HepG2 (cell line): ENCODE data around the gene PATZ1. TPM values are rescaled to one million over a fixed set of nuclear protein-coding genes. Genes with fewer than 3 reads are reported as not detected.

Source experiments
- GATA4 ChIP-seq: sonication (generic); IDR thresholded peaks from 2 replicates; pipeline ENCODE4 v1.6.1; 2016; ENCODE audit warnings: antibody characterized with exemption, low read depth, borderline replicate concordance
- GZF1 ChIP-seq: sonication (generic); formaldehyde crosslinking; IDR thresholded peaks from 2 replicates; pipeline ENCODE4 v1.5.1; 2020; ENCODE audit warnings: mild to moderate bottlenecking, missing genetic modification reagents
- SKI ChIP-seq: fragments of 450-650 bp; IDR thresholded peaks from one replicate; pipeline ENCODE4 v1.6.1; 2018; ENCODE audit warnings: mild to moderate bottlenecking; ENCODE audit not compliant: partially characterized antibody
- ZBTB7A ChIP-seq: sonication (generic); formaldehyde crosslinking; IDR thresholded peaks from 2 replicates; pipeline ENCODE4 v1.8.0; 2022; ENCODE audit warnings: mild to moderate bottlenecking, missing genetic modification reagents
- ZFX ChIP-seq: sonication (generic); formaldehyde crosslinking; IDR thresholded peaks from 2 replicates; pipeline ENCODE4 v1.4.0; 2020; ENCODE audit warnings: mild to moderate bottlenecking, low read depth, missing genetic modification reagents, moderate library complexity
- ZNF562 ChIP-seq: sonication (generic); formaldehyde crosslinking; IDR thresholded peaks from 2 replicates; pipeline ENCODE4 v1.8.0; 2022; ENCODE audit warnings: missing genetic modification reagents, borderline replicate concordance
- polyA plus RNA-seq, 8 experiments: library from polyadenylated mRNA; depleted of rRNA in 3 of 8; stranded (reverse) in 7 of 8; unstranded in 1 of 8; fragments of >200 nt; fragmentation: Illumina TruSeq in 4 of 8; extraction: Trizol in 4 of 8; gene quantifications; 2 replicates each; pipeline versions ENCODE4 v1.2.1 to v1.2.3, GENCODE V29; 2011 to 2016; ENCODE audit warnings: low read depth in 4 of 8, missing spikeins in 1 of 8, mixed read lengths in 1 of 8; ENCODE audit not compliant: insufficient read depth in 1 of 8
- total RNA-seq, 5 experiments: library from RNA; depleted of rRNA; stranded (reverse); fragments of >200 nt; fragmentation: Illumina TruSeq; extraction: Trizol; gene quantifications; 2 replicates each; pipeline ENCODE4 v1.2.3, GENCODE V29; 2016; ENCODE audit warnings: low read depth in 1 of 5
- TF ChIP-seq, protein P1 (sequence below): sonication (generic); formaldehyde crosslinking; IDR thresholded peaks from 2 replicates; pipeline ENCODE4 v1.8.0; 2022; ENCODE audit warnings: missing genetic modification reagents, mild to moderate bottlenecking, moderate library complexity, borderline replicate concordance
- TF ChIP-seq, protein P2 (sequence below): sonication (generic); formaldehyde crosslinking; conservative IDR thresholded peaks from 2 replicates; pipeline ENCODE4 v1.4.0; 2020; ENCODE audit warnings: mild to moderate bottlenecking, missing genetic modification reagents, moderate library complexity
- TF ChIP-seq, protein P3 (sequence below): sonication (generic); formaldehyde crosslinking; IDR thresholded peaks from 2 replicates; pipeline ENCODE4 v1.5.1; 2020; ENCODE audit warnings: mild to moderate bottlenecking, missing genetic modification reagents, moderate library complexity
- TF ChIP-seq, protein P4 (sequence below): sonication (generic); formaldehyde crosslinking; IDR thresholded peaks from 2 replicates; pipeline ENCODE4 v1.8.0; 2022; ENCODE audit warnings: low read depth, missing genetic modification reagents
- TF ChIP-seq, protein P5 (sequence below), 2 experiments: sonication (generic) in 1 of 2; formaldehyde crosslinking in 1 of 2; IDR thresholded peaks; 2 replicates each; pipeline versions ENCODE4 v1.6.1 to v1.9.0; 2014 to 2022; ENCODE audit warnings: antibody characterized with exemption in 1 of 2, borderline replicate concordance in 1 of 2, inconsistent platforms in 1 of 2, low read depth in 1 of 2, missing genetic modification reagents in 1 of 2

The PATZ1 gene
- total and polyA plus RNA-seq, 2 of the 13 experiments (the other 11 are each of a cell fraction or from before 2014, with no cell fraction given) = 24.9 to 30.5 TPM

DNA sequence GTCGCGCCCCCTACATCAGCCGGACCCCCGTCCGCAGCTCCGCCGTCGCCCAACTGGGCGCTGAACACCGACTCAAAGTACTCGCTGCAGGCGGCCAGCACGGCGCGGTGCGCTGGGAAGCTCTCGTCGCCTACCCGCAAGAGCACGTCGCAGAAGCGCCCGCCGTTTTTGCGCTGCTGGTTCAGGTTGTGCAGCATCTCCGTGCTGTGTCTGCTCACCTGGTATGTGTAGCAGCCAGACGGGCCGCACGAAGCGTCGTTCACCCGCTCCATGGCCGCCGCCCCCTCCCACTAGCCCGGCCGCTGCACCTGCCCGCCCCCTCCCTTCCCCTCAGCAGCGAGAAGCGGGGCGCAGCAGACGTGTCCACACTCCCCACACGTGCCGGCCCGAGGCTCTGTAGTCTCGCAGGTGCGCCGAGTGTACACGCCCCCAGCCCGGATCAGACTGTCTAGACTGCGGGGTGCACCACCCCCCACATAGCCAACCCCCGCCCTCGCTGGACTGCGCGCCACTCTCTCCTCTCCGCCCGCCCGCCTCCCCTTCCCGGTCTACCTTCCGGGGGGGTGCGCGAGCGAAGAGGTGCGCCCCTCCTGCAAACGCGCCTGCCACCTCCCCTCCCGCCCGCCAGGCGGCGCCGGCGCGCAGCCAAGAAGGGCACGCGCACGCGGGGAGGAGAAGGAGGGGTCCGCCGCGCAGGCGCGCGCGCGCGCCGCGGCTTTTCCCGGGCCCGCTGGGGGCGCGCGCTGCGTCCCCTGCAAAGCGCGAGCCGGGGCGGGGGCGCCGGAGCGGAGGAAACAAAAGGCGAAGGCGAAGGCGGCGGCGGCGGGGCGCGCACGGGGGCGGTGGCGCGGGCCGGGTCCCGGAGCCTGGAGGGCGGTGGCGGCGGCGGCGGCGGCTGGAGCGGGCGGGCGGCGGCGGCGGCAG, 553 bp downstream of the PATZ1 start (continued):
- TF ChIP-seq ZNF562 (CRISPR knock-in tag) (no peak), GZF1 (CRISPR knock-in tag) (no peak), ZFX (CRISPR knock-in tag) (peak; percentile 34; the same call in 1 of the 2 replicates), GATA4 (no peak), ZBTB7A (CRISPR knock-in tag) (peak; percentile 73; the same call in 1 of the 2 replicates), SKI (peak; percentile 82)
- TF ChIP-seq, protein P1, sequence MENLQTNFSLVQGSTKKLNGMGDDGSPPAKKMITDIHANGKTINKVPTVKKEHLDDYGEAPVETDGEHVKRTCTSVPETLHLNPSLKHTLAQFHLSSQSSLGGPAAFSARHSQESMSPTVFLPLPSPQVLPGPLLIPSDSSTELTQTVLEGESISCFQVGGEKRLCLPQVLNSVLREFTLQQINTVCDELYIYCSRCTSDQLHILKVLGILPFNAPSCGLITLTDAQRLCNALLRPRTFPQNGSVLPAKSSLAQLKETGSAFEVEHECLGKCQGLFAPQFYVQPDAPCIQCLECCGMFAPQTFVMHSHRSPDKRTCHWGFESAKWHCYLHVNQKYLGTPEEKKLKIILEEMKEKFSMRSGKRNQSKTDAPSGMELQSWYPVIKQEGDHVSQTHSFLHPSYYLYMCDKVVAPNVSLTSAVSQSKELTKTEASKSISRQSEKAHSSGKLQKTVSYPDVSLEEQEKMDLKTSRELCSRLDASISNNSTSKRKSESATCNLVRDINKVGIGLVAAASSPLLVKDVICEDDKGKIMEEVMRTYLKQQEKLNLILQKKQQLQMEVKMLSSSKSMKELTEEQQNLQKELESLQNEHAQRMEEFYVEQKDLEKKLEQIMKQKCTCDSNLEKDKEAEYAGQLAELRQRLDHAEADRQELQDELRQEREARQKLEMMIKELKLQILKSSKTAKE (CRISPR knock-in tag) = peak; percentile 65; the same call in 1 of the 2 replicates
- TF ChIP-seq, protein P2, sequence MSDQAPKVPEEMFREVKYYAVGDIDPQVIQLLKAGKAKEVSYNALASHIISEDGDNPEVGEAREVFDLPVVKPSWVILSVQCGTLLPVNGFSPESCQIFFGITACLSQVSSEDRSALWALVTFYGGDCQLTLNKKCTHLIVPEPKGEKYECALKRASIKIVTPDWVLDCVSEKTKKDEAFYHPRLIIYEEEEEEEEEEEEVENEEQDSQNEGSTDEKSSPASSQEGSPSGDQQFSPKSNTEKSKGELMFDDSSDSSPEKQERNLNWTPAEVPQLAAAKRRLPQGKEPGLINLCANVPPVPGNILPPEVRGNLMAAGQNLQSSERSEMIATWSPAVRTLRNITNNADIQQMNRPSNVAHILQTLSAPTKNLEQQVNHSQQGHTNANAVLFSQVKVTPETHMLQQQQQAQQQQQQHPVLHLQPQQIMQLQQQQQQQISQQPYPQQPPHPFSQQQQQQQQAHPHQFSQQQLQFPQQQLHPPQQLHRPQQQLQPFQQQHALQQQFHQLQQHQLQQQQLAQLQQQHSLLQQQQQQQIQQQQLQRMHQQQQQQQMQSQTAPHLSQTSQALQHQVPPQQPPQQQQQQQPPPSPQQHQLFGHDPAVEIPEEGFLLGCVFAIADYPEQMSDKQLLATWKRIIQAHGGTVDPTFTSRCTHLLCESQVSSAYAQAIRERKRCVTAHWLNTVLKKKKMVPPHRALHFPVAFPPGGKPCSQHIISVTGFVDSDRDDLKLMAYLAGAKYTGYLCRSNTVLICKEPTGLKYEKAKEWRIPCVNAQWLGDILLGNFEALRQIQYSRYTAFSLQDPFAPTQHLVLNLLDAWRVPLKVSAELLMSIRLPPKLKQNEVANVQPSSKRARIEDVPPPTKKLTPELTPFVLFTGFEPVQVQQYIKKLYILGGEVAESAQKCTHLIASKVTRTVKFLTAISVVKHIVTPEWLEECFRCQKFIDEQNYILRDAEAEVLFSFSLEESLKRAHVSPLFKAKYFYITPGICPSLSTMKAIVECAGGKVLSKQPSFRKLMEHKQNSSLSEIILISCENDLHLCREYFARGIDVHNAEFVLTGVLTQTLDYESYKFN = peak; percentile 9; the same call in 1 of the 2 replicates
- TF ChIP-seq, protein P3, sequence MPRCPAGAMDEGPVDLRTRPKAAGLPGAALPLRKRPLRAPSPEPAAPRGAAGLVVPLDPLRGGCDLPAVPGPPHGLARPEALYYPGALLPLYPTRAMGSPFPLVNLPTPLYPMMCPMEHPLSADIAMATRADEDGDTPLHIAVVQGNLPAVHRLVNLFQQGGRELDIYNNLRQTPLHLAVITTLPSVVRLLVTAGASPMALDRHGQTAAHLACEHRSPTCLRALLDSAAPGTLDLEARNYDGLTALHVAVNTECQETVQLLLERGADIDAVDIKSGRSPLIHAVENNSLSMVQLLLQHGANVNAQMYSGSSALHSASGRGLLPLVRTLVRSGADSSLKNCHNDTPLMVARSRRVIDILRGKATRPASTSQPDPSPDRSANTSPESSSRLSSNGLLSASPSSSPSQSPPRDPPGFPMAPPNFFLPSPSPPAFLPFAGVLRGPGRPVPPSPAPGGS (CRISPR knock-in tag) = peak; percentile 73; the same call in 1 of the 2 replicates
- TF ChIP-seq, protein P4, sequence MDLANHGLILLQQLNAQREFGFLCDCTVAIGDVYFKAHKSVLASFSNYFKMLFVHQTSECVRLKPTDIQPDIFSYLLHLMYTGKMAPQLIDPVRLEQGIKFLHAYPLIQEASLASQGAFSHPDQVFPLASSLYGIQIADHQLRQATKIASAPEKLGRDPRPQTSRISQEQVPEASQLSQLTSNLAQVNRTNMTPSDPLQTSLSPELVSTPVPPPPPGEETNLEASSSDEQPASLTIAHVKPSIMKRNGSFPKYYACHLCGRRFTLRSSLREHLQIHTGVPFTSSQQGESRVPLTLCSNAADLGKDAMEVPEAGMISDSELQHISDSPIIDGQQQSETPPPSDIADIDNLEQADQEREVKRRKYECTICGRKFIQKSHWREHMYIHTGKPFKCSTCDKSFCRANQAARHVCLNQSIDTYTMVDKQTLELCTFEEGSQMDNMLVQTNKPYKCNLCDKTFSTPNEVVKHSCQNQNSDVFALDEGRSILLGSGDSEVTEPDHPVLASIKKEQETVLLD (CRISPR knock-in tag) = peak; percentile 80; the same call in 1 of the 2 replicates
- TF ChIP-seq, protein P5, sequence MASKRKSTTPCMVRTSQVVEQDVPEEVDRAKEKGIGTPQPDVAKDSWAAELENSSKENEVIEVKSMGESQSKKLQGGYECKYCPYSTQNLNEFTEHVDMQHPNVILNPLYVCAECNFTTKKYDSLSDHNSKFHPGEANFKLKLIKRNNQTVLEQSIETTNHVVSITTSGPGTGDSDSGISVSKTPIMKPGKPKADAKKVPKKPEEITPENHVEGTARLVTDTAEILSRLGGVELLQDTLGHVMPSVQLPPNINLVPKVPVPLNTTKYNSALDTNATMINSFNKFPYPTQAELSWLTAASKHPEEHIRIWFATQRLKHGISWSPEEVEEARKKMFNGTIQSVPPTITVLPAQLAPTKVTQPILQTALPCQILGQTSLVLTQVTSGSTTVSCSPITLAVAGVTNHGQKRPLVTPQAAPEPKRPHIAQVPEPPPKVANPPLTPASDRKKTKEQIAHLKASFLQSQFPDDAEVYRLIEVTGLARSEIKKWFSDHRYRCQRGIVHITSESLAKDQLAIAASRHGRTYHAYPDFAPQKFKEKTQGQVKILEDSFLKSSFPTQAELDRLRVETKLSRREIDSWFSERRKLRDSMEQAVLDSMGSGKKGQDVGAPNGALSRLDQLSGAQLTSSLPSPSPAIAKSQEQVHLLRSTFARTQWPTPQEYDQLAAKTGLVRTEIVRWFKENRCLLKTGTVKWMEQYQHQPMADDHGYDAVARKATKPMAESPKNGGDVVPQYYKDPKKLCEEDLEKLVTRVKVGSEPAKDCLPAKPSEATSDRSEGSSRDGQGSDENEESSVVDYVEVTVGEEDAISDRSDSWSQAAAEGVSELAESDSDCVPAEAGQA (IDR thresholded peaks at IDR 0.05; ENCODE audit: low read depth) = 0 out of 2 replicates have a peak, but pooled peaks have one; percentile 11
- TF ChIP-seq, protein P5 (CRISPR knock-in tag; IDR thresholded peaks at IDR 0.05; ENCODE audit: borderline replicate concordance) = no peak
